ENCODE results near the gene TAF1C.

The TAF1C gene

DNA sequence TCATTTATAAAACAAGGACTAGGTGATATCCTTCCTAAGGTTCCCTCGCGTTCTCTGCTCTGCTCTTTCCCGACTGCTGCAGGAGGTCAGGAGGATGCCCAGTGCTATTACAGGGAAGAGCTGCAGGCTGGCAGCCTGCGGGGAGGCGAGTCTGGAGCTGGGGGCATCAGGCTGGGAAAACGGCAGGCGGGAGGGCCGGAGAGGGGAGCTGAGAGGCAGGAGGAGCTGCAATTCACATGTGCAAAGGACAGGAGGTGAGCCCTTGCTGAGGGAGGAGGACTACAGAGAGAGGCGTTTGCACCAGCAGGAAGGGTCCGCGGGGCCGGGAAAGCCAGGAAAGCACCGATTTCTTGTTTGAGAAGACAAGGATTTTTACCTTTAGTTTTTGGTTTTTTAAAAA lies 12.2 kb upstream of the TAF1C start:
- no peak for DNase-seq (ENCODE audit: low read depth)
- no peak for TF ChIP-seq CTCF (conservative IDR thresholded peaks at IDR 0.05; ENCODE audit: low read depth, low read length)
- no peak overlapping the region for H3K4me3 ChIP-seq (ENCODE audit: low read length)

GRCh38 chr16:84198401-84198800 lies 11.5 kb upstream of the TAF1C start:
- no peak overlapping the region for H3K4me3 ChIP-seq (ENCODE audit: low read length)
- TF ChIP-seq CTCF (conservative IDR thresholded peaks at IDR 0.05; ENCODE audit: low read depth, low read length): no peak
- no peak for DNase-seq (ENCODE audit: low read depth)

DNA sequence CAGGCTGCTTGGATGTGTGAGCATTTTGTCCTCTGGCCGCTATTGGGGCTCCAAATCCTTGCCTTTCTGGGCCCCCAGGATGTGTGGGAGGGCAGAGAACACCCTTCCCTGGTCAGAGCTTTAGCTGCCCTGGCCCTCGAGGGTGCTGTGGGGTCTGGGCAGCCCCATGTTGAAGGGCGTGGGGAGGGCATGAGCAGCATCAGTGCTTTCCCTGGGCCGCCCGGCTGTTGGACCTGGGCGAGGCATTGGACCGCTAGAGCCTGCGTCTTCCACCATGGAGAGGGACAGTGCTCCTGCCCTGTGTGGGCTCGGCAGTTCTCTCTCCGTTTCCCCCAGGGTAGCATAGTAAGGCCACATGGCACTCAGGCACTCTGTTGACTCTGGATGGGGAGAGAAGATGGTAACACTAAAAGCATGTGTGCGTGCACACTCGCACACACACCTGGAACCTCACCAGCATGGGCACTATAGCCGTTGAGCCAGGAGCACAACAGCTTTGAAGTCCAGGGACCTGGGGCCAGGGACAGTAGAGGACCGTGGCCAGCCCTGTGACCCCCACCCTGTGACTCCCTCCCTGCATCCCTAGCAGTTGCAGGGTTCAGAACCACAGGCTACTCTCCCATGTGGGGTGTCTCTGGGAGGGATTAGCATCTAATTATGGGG lies 10.7 kb upstream of the TAF1C start:
- TF ChIP-seq CTCF (conservative IDR thresholded peaks at IDR 0.05; ENCODE audit: low read depth, low read length): no peak
- no peak for DNase-seq (ENCODE audit: low read depth)

DNA sequence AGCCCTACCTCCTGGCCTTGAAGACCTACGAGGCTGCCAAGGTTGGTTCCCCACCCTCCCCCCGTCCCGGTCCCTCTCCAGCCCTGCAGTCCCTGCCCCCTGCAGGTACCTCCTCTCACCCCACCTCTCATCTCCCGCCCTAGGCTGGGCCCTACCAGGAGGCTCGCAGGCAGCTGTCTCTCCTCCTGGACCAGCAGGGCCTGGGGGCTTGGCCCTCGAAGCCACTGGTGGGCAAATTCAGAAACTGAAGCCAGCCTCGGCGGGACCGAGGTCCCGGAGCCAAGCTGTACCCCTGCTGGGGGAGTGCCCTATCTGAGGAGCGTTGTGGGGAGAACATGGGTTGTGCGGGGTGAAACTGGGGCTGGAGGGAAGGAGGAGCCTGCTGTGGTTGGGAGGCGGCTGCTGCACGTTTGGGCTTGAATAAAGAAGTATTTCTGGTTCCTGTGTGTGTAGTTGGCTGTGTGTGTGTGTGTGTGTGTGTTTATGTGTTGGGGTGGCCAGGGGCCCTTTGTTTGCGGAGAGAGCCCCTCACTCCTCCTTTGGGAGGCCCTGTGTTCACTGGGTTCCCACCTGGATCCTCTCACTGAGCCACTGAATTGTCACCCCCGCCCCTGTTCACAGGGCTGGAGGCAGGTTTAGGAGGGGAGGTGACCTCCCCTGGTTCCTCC lies 10.0 kb upstream of the TAF1C start:
- DNase-seq (ENCODE audit: low read depth): no peak
- no peak for TF ChIP-seq CTCF (conservative IDR thresholded peaks at IDR 0.05; ENCODE audit: low read depth, low read length)
- H3K4me3 ChIP-seq (ENCODE audit: low read length): no peak overlapping the region

More for the DNA sequence above, 10.7 kb upstream of the TAF1C start:
- no peak overlapping the region for H3K4me3 ChIP-seq (ENCODE audit: low read length)

- no peak for TF ChIP-seq CTCF (conservative IDR thresholded peaks at IDR 0.05; ENCODE audit: low read depth, low read length)
- H3K4me3 ChIP-seq (ENCODE audit: low read length): no peak overlapping the region
- no peak for DNase-seq (ENCODE audit: low read depth)
Measured at GRCh38 chr16:84196101-84196500, 9.2 kb upstream of the TAF1C start.

DNA sequence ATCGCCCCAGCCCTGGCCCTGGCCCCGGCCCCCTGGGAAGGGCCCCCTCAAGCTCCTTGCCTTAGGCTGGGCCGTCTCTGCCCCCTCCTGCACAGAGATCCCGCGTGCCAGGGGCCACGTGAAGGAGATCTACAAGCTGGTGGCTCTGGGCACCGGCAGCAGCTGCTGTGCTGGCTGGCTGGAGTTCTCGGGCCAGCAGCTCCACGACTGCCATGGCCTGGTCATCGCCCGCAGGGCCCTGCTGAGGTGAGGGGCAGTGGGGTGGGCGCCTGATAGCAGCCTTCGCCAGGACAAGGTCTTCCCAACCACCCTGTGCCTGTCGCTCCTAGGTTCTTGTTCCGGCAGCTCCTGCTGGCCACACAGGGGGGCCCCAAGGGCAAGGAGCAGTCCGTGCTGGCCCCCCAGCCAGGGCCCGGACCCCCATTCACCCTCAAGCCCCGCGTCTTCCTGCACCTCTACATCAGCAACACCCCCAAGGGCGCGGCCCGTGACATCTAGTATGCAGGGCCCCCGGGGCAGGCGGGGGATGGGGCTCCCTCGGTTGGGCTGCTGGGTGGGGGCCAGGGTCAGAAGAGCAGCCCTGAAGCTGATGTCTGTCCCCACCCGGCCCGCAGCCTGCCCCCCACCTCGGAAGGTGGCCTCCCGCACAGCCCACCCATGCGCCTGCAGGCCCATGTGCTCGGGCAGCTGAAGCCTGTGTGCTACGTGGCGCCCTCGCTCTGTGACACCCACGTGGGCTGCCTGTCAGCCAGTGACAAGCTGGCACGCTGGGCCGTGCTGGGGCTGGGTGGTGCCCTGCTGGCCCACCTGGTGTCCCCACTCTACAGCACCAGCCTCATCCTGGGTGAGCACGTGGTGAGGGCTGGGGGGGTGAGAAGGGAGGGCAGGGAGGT lies 8.6 kb upstream of the TAF1C start:
- TF ChIP-seq CTCF (conservative IDR thresholded peaks at IDR 0.05; ENCODE audit: low read depth, low read length): no peak
- no peak overlapping the region for H3K4me3 ChIP-seq (ENCODE audit: low read length)
- DNase-seq (ENCODE audit: low read depth): no peak
